COLO668 (cell line): ENCODE measurements around the gene UVSSA.
A peak's percentile ranks its signal among the peaks of the same experiment; 100 is the strongest.
"Not testable (repeated sequence)": the region's sequence is repeated elsewhere in the genome, so short reads cannot be mapped to it uniquely, and the experiment has no call there.

Source experiments
- DNase-seq: peaks from one replicate; lab custom pipeline; 2025; ENCODE audit not compliant: unreplicated experiment; lab: John Stamatoyannopoulos, UW

Gene UVSSA

DNA sequence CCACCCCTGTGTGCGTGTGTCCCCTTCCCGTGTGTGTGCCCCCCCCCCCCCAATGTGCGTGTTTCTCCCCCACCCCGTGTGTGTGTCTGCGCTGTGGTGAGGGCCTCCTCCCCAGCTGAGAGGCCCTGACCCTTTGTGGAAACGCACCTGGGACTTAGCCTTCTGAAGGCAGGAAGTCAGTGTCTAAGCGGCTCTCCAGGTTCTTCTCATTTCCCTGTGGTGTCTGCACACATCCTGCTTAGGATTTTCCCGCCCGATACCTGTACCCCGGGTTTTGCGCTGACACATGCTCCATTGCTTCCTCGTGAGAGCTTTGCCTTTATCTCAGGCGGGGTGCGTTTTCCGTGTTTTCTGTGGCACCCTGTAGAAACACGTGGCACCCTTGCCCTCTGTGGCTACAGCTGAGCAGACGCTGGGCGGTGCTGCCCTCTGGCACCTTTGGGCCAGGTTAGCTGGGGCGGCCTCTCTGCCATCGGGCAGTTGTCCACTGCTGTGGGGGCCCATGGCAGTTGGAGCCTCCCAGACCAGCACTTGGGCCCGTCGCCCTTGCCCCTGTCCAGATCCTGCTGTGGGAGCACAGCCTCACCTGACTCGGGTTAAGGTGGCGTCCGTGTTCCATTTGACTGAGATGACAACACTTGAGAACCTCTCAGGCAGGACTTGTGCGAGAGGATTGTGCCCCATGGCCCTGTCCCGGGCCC is 31.0 kb upstream of the UVSSA start:
- no peak for DNase-seq

DNA sequence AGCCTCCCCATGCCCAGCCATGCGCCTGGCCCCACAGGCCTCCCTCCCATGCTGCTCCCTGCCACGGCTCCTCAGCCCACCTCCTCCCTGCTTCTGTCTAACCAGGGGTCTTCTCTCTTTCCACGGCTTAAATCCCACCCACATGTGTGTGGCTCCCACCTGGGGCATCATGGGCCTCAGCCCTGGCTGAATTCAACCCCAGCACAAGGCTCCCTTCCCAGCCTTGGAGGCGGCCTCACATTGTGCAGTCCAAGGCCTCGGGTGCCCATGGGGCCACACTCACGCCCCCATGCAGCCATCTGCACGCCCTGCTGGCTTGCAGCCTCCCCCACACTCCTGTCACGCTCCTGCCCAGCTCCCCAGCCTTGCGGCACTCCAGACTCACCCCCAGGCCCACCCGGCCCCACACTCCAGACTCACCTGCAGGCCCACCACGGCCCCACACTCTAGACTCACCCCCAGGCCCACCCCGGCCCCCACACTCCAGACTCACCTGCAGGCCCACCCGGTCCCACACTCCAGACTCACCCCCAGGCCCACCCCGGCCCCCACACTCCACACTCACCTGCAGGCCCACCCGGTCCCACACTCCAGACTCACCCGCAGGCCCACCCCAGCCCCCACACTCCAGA is 30.4 kb upstream of the UVSSA start:
- no peak for DNase-seq

DNA sequence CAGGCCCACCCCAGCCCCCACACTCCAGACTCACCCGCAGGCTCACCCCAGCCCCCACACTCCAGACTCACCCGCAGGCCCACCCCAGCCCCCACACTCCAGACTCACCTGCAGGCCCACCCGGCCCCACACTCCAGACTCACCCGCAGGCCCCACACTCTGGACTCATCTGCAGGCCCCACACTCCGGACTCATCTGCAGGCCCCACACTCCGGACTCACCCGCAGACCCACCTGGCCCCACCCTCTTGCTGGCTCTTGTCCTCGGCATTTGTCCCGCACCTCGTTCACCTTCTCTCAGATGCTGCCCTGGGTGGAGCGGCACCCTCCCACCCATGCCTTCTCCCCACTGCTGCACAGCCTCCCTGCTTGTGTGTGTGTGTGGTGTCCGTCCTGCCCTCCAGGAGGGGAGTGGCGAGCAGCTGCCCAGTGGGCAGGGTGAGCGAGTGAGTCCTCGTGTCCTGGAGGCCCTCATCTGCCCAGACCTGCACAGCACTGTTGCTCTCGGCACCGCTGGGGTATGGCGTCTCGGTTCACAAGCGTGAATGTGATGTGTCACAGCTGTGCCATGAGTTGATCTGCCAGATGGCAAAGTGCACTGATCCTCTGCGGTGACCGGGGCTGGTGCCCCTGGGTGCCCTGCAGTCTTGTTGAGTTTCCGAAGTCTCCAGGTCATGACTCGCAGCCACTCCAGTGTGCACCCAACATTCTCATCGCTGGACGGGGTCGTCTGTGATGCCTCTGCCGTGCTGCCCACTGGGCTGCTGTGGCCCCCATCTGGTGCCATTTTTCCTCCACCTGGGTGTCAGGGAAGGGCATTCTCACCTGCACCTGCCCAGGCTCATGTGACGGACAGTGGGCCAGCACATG is 29.6 kb upstream of the UVSSA start:
- no peak for DNase-seq

DNA sequence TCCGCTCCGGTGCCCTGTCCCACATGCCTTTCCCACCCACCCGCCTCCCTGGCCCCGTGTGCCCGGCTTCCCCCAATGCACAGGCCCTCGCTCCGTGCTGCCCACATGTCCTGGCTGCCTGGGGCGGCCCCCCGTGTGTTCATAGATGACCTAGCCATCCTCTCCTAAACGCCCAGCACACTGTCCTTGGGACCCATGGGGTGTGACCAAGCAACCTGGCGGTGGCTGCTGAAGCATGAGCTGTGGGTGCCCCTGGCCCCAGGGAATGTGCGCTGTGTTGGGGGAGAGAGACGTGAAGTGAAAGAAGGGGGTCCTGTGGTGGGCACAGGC is 29.0 kb upstream of the UVSSA start:
- DNase-seq: no peak

DNA sequence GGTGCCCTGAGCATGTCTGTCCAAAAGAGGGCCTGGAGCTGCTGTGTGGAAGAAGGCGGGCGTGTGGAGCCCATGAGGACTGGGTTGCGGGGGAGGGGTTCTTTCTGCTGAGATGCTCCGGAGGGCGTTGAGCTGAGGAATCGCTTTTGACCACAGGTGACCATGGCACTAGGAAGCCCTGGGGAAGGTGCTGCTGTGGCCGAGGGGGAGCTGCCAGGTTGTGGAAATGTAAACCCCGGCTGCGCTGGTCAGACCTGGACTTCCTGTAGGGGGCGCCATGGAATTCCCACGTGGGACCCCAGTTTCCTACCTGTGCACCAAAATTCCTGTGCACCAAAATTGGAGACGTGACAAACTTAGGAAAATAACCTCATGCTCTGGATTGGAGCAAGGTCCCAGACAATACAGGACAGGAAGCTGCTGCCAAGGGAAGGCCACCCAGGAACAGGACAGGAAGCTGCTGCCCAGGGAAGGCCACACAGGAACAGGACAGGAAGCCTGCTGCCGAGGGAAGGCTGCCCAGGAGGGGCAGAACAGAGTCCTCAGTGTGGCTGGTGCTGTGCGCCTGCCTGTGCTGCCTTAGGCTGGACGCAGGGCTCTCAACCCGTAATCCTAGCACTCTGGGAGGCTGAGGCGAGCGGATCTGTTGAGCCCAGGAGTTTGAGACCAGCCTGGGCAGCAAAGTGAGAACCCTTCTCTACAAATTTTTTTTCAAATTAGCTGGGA is 28.4 kb upstream of the UVSSA start:
- no peak for DNase-seq

DNA sequence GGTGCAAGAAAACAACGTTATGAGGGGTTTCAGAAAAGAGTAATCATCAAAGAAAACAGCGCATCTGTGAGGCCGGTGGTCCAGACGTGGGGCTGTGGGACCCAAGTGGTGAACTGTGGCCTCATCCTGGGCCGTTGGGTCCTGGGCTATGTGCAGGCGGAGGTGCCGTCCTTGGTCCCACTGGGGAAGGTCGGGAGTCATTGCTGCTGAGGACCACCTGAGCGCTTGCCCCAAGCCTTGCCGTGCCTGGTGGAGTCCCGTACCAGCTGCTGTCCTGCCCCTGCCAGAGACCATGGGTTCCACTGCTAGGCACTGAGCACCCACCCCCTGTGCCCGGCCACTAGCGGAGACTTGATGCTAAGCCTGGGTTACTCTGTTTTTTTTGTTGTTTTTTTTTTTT is 25.5 kb upstream of the UVSSA start:
- DNase-seq: no peak

DNA sequence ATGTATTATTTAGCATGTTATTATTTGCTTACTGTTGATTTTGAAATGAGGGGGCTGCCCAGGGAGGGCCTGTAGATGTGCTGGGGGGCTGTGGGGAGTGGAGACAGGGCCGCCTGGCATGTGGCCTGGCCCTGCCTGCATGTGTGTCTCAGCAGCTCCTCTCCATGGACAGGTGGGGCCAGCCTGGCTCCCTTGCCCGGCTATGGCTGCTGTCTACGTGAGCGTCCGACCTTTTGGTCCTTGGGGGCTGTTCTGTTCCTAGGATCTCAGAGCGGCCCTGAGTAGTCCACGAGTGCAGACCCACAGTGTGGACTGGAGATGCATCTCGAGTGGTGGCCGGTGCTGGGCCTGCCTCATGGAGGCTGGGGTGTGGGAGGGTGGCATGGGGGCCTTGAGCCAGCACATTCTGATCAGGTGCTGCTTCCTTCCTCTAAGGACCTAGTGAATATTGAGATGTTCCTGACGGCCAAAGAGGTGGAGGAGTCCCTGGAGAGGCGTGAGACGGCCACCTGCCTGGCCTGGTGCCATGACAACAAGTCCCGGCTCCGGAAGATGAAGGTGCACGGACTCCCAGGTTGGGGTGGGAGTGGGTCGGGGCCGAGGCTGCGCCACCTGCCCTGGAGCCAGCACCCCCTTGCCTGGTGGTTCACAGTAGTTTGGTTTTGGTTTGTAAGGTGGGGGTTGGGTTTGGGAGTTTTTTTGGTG is 24.9 kb upstream of the UVSSA start:
- DNase-seq: no peak

DNA sequence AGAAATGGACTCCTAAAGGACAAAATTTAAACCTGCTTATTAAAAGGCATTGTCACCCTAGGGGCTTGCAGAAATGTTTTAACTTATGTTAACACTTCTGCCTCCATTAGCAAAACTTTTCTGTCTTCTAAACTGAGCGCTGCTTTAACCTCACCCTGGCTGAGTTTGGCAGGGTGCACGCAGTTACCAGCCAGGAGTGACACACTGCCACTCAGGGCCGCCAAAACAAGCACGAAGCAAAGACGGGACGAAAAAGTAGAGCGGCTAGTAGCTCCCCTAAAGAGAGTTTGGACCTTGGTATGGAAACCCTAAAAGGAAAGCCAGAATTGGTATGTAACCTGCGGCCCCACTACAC is 23.8 kb upstream of the UVSSA start:
- no peak for DNase-seq

DNA sequence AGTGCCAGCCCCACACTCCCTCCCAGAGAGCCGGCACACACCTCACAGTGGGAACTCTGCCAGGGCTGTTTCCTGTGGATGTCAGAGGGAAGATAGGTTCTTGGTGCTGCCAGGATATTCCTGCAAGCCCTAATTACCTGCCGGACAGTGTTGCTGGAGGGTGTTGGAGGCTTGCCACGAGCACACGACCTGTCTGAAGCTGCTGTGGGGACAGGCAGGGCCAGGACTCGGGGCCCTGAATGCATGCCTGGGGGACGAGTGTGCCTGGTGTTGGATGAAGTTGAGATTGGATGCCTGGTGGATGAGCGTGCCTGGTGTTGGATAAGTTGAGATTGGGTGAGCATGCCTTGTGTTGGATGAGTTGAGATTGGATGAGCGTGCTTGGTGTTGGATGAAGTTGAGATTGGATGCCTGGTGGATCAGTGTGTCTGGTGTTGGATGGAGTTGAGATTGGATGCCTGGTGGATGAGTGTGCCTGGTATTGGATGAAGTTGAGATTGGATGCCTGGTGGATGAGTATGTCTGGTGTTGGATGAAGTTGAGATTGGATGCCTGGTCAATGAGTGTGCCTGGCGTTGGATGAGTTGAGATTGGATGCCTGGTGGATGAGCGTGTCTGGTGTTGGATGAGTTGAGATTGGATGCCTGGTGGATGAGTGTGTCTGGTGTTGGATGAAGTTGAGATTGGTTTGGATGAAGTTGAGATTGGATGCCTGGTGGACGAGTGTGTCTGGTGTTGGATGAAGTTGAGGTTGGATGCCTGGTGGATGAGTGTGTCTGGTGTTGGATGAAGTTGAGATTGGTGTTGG is 23.2 kb upstream of the UVSSA start:
- no peak for DNase-seq

DNA sequence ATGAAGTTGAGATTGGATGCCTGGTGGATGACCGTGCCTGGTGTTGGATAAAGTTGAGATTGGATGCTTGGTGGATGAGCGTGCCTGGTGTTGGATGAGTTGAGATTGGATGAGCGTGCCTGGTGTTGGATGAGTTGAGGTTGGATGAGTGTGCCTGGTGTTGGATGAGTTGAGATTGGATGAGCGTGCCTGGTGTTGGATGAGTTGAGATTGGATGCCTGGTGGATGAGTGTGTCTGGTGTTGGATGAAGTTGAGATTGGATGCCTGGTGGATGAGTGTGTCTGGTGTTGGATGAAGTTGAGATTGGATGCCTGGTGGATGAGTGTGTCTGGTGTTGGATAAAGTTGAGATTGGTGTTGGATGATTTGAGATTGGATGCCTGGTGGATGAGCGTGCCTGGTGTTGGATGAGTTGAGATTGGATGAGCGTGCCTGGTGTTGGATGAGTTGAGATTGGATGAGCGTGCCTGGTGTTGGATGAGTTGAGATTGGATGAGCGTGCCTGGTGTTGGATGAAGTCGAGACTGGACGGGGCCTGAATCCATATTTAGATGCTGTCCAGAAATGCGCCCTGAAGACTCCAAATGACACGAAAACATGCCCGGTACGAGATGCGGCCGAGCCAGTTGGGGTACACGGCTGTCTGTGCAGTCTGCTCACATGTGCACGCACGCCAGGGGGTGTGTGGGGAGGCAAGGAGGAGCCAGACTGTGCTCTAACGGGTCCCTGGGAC is 22.4 kb upstream of the UVSSA start:
- not testable (repeated sequence) for DNase-seq

DNA sequence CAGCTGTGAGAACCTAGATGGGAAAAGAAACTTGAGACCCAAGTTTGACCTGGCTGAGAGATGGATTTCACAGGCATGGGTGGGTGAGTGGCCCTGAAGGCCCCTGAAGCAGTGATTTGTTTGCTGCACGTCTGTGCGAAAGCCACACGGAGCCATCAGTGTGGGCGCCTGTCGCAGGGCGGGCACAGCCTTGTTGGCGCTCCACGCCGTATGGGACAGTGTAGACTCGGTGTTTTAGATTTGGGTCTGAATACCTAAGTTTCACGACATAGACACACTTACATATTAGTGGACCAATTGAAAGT is 21.9 kb upstream of the UVSSA start:
- no peak for DNase-seq

DNA sequence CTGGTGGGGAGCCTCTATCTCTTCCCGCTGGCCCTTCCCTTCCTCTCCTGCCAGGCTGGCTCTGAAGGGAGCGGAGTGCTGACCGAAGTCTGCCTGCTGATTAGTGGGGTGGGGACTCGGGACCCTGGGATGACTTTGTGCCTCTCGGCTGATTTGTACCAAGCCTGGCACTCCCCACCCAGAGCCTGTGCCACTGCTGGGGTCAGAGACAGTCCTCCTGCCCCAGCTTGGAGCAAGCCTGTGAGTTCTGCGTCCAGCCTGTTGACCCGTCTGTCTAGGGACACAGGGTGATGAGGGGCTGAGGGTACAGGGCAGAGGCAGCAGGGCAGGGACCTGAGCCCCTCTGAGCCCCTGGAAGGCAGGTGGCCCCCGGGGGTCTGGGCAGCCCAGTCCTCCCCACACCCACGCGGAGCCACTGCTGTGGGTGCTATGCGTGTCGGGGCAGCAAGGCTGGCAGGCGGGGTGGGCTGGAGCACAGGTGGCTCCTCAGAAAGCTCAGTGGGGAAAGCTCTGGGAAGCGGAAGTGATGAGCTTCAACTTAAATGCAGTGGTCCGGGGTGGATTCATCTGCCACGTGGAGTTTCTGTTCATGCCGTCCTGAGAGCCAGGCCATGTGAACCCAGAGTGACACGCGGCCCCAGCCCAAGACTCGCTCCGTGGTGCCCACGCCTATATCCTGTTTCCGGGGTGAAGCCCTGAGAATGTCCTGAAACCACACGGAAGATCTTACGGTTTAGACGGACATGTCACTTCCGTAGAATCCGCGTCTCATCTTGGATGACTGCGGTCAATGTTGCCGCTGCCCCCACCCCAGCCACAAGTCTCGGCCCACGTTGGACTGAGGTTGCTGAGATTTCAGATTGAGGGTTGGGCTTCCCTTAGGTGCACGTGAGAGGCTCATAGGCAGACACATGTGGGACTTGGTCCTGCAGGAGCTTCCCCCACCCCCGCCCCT is 21.1 kb upstream of the UVSSA start:
- DNase-seq: no peak

DNA sequence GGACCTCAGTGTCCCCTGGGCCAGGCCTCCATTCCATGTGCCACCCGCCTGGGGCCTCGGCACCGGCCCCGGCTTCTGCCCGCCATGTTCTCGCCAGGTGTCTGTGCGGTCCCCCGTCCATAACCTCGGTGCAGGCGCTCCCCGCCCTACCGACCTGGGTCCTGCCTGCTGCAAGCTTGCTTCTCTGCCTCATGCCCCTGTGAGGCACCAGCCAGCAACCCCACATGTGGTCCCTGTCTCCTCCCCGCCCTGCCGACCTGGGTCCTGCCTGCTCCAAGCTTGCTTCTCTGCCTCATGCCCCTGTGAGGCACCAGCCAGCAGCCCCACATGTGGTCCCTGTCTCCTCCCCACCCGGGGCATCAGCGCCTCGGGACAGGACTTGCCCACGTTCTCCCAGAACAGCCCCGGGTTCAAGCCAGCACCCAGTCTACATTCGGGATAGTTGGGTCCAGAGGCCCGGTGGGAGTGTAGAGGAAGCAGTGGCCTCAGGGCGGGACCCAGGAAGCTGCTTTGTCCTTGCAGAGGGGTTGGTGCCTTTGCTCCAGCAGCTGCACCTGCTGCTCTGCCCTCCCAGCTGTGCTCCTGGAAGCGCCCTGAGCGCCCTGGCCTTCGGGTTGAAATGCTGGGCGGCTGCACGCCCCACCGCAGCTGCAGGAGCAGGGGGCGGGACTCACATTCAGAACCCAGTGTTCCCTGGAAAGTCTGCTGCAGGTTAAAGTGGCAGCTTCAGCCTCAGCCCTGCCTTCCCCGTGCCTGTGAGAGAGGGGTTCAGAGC is 20.1 kb upstream of the UVSSA start:
- peak; percentile 22 for DNase-seq

DNA sequence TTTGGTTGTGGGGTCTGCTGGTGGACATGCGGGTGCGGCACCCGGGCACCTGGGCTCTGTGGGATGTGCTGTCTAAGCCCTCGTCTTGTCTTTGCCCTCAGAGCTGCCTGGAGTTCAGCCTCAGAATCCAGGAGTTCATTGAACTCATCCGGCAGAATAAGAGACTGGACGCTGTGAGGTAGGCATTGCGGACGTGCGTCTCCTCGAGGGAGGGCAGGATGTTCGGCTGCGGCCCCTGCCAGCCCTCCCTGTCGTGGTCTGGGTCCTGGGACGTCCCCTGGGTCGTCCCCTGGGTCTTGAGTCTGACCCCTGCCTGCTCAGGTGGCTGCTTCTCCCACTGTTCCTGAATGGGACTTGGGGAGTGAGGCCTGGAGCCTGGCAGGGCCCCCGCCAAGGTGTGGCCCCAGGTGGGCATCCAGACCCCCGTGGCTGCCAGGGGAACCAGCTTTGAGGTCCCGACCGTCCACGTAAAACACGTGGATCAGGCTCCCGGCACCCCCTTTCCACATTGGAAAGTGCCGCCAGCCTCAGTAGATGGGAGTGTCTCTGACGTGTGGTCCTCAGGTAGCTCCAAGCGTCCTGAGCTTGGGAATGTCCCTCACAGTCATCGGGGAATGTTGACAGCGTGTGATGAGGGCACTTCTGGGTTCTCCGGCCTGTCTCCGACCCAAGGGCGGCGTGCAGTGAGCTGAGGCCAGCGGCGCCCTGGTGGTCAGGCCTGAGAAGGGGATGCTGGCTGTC is 19.3 kb upstream of the UVSSA start:
- no peak for DNase-seq

DNA sequence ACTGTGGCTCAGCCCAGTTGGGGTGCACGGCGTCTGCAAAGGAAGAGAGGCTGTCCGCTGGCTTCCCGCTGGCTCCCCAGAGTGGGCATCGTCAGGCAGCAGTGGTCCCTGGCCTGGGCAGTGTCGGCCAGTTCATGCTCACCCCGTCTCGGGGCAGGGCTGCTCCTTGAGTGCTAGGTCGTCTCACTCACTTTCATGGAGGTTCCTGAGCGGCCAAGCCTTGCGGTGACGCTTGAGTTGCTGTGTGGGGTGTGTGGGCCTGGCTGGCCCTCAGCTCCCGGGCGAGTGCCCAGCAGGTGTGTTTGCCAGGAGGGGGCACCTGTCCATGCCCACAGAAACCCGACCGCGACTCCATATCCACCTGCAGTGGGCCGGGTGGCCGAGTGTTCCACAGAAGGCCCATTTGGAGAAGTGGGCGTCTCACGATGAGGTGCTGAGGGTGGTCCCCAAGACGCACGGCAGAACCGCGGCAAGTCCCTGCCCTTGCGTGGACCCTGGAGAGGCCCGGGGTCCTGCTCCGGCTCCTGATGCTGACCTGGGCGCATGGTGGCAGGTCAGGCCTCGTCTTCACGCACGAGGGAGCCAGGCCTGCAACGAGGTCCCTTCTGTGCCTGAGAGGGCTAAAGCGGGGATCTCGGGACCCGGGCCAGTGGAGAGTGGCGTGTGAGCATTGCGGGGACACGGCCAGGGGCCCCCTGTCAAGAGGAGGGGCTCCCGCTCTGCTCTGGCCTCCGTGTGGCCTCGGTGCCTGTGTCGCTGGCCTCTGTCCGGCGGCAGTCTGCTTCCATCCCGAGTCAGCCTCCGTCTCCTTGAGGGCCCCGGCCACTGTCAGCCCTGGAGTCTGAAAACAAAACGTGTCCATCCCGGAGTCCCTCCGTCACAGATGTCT is 18.5 kb upstream of the UVSSA start:
- DNase-seq: no peak
